PC-9 (cell line): Measurements from ENCODE around the gene PUS7L. TPM values are rescaled to one million over a fixed set of nuclear protein-coding genes. Genes with fewer than 3 reads are reported as not detected.

Experiments
- Bru-seq: library from RNA; stranded (reverse); fragments of 400-500 nt; gene quantifications from one replicate; lab custom pipeline; 2021; lab: Mats Ljungman, UMichigan
- BruChase-seq, 2 experiments: library from RNA; stranded (reverse); fragments of 400-500 nt; gene quantifications; one replicate each; lab custom pipeline; 2021; lab: Mats Ljungman, UMichigan
- BruUV-seq: library from RNA; stranded (reverse); fragments of 400-500 nt; replicated peaks from 2 replicates; lab custom pipeline; 2021; lab: Mats Ljungman, UMichigan
- CTCF ChIA-PET: fragments of 300-600 bp; sonication (Branson Sonifier 250); formaldehyde crosslinking; loops from one replicate; lab custom pipeline; 2022; ENCODE audit warnings: antibody characterized with exemption; lab: Charles Lee
- POLR2A ChIA-PET: fragments of 300-600 bp; sonication (Branson Sonifier 250); formaldehyde crosslinking; loops from one replicate; lab custom pipeline; 2022; ENCODE audit warnings: antibody characterized with exemption; ENCODE audit not compliant: unreplicated experiment; lab: Charles Lee
- DNase-seq, 2 experiments: peaks; one replicate each; pipeline versions ENCODE4 v3.0.0 to v3.0.0-alpha.2; 2015 to 2022; ENCODE audit warnings: mixed read lengths in 1 of 2
- H2AFZ ChIP-seq: fragments of 200-600 bp; sonication (generic); 2 replicates; pipeline ENCODE4 v1.8.1; 2017; ENCODE audit warnings: antibody characterized with exemption
- H3F3A ChIP-seq: fragments of 200-600 bp; sonication (generic); 2 replicates; pipeline ENCODE4 v1.8.1; 2017; ENCODE audit warnings: antibody characterized with exemption, mild to moderate bottlenecking, low read depth; ENCODE audit not compliant: insufficient read depth
- H3K27ac ChIP-seq: fragments of 200-600 bp; sonication (generic); 2 replicates; pipeline ENCODE4 v1.6.1; 2016; ENCODE audit warnings: mixed run types
- H3K27me3 ChIP-seq: fragments of 200-600 bp; sonication (generic); 2 replicates; pipeline ENCODE4 v1.6.1; 2016; ENCODE audit warnings: low read depth, mixed run types; ENCODE audit not compliant: insufficient read depth
- H3K36me3 ChIP-seq: fragments of 200-600 bp; sonication (generic); 2 replicates; pipeline ENCODE4 v1.6.1; 2016; ENCODE audit warnings: low read depth, mixed run types
- H3K4me1 ChIP-seq: fragments of 200-600 bp; sonication (generic); replicated peaks from 2 replicates; pipeline ENCODE4 v1.6.1; 2016; ENCODE audit warnings: mixed run types; ENCODE audit not compliant: insufficient read depth
- H3K4me2 ChIP-seq: fragments of 200-600 bp; sonication (generic); 2 replicates; pipeline ENCODE4 v1.6.1; 2017; ENCODE audit warnings: mixed run types
- H3K4me3 ChIP-seq: fragments of 200-600 bp; sonication (generic); 2 replicates; pipeline ENCODE4 v1.6.1; 2016; ENCODE audit warnings: mixed run types
- H3K79me2 ChIP-seq: fragments of 200-600 bp; sonication (generic); 2 replicates; pipeline ENCODE4 v1.6.1; 2017; ENCODE audit warnings: low read depth, mixed run types
- H3K9me2 ChIP-seq: fragments of 200-600 bp; sonication (generic); 2 replicates; pipeline ENCODE4 v1.8.1; 2017; ENCODE audit warnings: mild to moderate bottlenecking; ENCODE audit not compliant: insufficient read depth
- H3K9me3 ChIP-seq: fragments of 200-600 bp; sonication (generic); 2 replicates; pipeline ENCODE4 v1.8.1; 2016; ENCODE audit warnings: low read depth; ENCODE audit not compliant: insufficient read depth
- H4K20me1 ChIP-seq: fragments of 200-600 bp; sonication (generic); 2 replicates; pipeline ENCODE4 v1.8.1; 2017; ENCODE audit not compliant: insufficient read depth
- EZH2 ChIP-seq: fragments of 200-600 bp; sonication (generic); IDR thresholded peaks from 2 replicates; pipeline ENCODE4 v1.8.0; 2017; ENCODE audit warnings: antibody characterized with exemption, low read depth
- intact Hi-C: fragments of 100-400 bp; cut with micrococcal nuclease; formaldehyde crosslinking; loops from one replicate; pipeline ENCODE4 v1.10.0; 2022; ENCODE audit not compliant: unreplicated experiment
- long read RNA-seq: library from polyadenylated mRNA; stranded (forward); transcript quantifications from one replicate; pipeline ENCODE4 v2.0.0, GENCODE V29; 2022
- total RNA-seq: library from RNA; stranded (reverse); gene quantifications from 2 replicates; pipeline ENCODE4 v1.2.3, GENCODE V29; 2021
- TF ChIP-seq, protein P1 (sequence below): fragments of 200-600 bp; sonication (generic); conservative IDR thresholded peaks from 2 replicates; pipeline ENCODE4 v1.6.1; 2017; ENCODE audit warnings: mixed run types, antibody characterized with exemption, mild to moderate bottlenecking, moderate library complexity

The PUS7L gene, protein sequence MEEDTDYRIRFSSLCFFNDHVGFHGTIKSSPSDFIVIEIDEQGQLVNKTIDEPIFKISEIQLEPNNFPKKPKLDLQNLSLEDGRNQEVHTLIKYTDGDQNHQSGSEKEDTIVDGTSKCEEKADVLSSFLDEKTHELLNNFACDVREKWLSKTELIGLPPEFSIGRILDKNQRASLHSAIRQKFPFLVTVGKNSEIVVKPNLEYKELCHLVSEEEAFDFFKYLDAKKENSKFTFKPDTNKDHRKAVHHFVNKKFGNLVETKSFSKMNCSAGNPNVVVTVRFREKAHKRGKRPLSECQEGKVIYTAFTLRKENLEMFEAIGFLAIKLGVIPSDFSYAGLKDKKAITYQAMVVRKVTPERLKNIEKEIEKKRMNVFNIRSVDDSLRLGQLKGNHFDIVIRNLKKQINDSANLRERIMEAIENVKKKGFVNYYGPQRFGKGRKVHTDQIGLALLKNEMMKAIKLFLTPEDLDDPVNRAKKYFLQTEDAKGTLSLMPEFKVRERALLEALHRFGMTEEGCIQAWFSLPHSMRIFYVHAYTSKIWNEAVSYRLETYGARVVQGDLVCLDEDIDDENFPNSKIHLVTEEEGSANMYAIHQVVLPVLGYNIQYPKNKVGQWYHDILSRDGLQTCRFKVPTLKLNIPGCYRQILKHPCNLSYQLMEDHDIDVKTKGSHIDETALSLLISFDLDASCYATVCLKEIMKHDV
- total RNA-seq, result 14.7 and 15.7 TPM in 2 replicates
- Bru-seq, nascent RNA, result percentile 71 among the genes with signal in this experiment
- percentile 79 among the genes with signal in this experiment for BruChase-seq, experiment 1, labeled RNA remaining after a 2-hour chase
- BruChase-seq, experiment 2, labeled RNA remaining after a 6-hour chase, result percentile 80 among the genes with signal in this experiment
- long read RNA-seq, full-length matches to known transcripts, result 3 of 8 reads
- long read RNA-seq, partial matches to known transcripts, result 0 of 8 reads
- long read RNA-seq, other reads (novel, unspliced or antisense), result 5 of 8 reads

DNA sequence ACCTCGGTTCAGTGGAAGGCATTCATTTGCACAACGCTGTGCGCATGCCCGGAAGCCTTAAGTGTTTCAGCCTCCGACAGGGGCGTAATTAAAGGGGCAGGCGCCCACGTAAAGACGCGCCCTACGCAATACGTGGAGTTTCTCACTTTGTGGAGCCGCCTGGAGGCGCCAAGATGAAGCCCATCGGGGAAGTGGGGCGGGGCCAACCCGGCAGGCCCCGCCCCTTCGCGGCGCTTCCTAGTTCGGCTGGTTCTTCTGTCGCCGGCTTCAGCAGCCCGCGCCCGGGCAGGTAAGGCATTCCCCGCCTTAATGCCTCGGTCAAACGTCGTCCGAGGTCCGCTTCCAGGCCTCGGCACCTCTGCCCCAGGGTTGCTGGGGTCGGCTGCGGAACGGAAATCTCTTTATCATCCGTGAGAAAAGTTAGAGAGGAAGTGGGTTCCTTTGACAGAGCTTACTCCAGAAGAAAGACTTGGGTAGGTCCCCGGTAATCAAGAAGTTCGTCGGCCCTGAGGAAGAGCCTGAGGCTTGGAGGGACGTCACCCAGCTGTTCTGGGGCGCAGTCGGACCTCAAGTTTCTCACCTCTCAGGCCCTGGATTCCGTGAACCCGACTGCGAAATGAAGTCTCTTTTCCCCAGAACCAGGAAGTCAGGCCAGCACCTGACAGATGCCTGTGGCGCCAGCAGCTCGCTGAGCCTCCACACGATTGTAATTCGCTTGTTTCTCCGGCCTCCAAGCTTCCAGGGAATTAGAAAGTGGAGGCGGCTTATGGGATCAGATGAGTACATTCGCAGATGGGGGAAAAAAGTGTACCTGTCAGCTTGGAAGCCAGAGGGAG lies at the start of gene PUS7L, which contains the start of gene IRAK4:
TSS of gene PUS7L (minus strand) at position 63 of the 836 bp plus-strand sequence. CDS start 3,545 bp downstream, outside the sequence.
TSS of gene IRAK4 (plus strand) at position 224 of the 836 bp plus-strand sequence. CDS start 9,161 bp downstream, outside the sequence.
- ChIA-PET POLR2A (interaction anchor here (0.7 to 1.6 kb wide), 2 partner anchors 22 to 46 kb away, joined by 19 to 25 read pairs; partner anchors contain the start of gene TWF1), CTCF (interaction anchor here (0.8 to 1.4 kb wide), 2 partner anchors 18 to 124 kb away, joined by 4 read pairs; no protein-coding TSS in a partner anchor)
- Histone ChIP-seq H3K36me3 (peaks cover 15% of the 10 kb centered on the region), H3K27ac (peak within 1 kb of the TSS; percentile 71), H3K4me1 (peaks cover 39% of the 10 kb centered on the region), H3K9me2 (no peaks in the 10 kb centered on the region), H3F3A (no peaks in the 10 kb centered on the region), H3K4me2 (peak within 1 kb of the TSS; percentile 91), H3K27me3 (no peaks in the 10 kb centered on the region), H2AFZ (peak within 1 kb of the TSS; percentile 97), H3K4me3 (peak within 1 kb of the TSS; percentile 83), H3K79me2 (peaks cover 33% of the 10 kb centered on the region), H4K20me1 (no peaks in the 10 kb centered on the region), H3K9me3 (peaks cover 10% of the 10 kb centered on the region)
- TF ChIP-seq, protein P1, sequence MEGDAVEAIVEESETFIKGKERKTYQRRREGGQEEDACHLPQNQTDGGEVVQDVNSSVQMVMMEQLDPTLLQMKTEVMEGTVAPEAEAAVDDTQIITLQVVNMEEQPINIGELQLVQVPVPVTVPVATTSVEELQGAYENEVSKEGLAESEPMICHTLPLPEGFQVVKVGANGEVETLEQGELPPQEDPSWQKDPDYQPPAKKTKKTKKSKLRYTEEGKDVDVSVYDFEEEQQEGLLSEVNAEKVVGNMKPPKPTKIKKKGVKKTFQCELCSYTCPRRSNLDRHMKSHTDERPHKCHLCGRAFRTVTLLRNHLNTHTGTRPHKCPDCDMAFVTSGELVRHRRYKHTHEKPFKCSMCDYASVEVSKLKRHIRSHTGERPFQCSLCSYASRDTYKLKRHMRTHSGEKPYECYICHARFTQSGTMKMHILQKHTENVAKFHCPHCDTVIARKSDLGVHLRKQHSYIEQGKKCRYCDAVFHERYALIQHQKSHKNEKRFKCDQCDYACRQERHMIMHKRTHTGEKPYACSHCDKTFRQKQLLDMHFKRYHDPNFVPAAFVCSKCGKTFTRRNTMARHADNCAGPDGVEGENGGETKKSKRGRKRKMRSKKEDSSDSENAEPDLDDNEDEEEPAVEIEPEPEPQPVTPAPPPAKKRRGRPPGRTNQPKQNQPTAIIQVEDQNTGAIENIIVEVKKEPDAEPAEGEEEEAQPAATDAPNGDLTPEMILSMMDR, result peak; percentile 43; the same call in 1 of the 2 replicates
- TF ChIP-seq EZH2, result no peak
- DNase-seq, result peak; percentile 89 to 92
- intact Hi-C loops, result loop anchor here (1.0 to 2.0 kb wide), 2 partner anchors 48 to 123 kb away; partner anchors contain the start of gene TWF1
- BruUV-seq, result TSS peak; percentile 75

DNA sequence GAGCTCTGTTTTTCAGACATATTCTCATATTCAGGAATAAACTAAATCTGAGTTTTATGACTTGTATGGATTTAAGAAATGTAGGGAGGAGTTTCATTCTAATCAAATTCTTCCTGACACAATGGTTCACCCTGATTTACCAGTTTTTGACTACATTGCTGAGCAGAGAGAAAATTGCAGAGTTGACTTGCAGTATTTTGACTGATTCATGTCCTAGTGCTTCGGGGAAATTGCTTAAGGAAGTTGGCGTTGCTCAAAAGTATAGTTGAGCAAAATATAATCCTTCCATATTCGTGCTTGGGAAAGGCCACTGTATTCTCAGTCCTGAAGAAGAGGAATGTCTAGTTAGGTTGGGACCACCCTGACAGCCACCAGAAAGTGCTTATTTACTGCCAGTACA lies 48.8 kb upstream of the PUS7L start:
- H2AFZ ChIP-seq, result peak overlapping the region; percentile 95; the same call in 1 of the 2 replicates
- no peaks in the 10 kb centered on the region for H4K20me1 ChIP-seq
- H3K4me1 ChIP-seq, result peaks cover 28% of the 10 kb centered on the region
- peaks cover 38% of the 10 kb centered on the region for H3K79me2 ChIP-seq
- no peaks in the 10 kb centered on the region for H3K9me3 ChIP-seq
- peak overlapping the region; percentile 94; the same call in 1 of the 2 replicates for H3K4me3 ChIP-seq
- no TSS peak for BruUV-seq
- intact Hi-C loops, result loop anchor here (2.0 to 5.0 kb wide), 2 partner anchors 49 to 75 kb away; partner anchors contain the start of genes IRAK4 and PUS7L
- peak overlapping the region; percentile 76; the same call in 1 of the 2 replicates for H3K27ac ChIP-seq
- TF ChIP-seq, protein P1, result no peak
- TF ChIP-seq EZH2, result no peak
- H3K36me3 ChIP-seq, result peaks cover 17% of the 10 kb centered on the region; the same call in 1 of the 2 replicates
- DNase-seq, result peak in 1 of 2 experiments; percentile 66
- no peaks in the 10 kb centered on the region for H3K27me3 ChIP-seq
- H3K4me2 ChIP-seq, result peak overlapping the region; percentile 98
- CTCF ChIA-PET, result no interaction called here
- H3F3A ChIP-seq, result no peaks in the 10 kb centered on the region
- POLR2A ChIA-PET, result no interaction called here
- no peaks in the 10 kb centered on the region for H3K9me2 ChIP-seq
